Stomach (tissue), 4 donors: ENCODE data around the gene OR2L8.

Experiments used
- POLR2A ChIP-seq, 4 donors: fragments of 450-650 bp; IDR thresholded peaks; one replicate each; pipeline ENCODE4 v1.6.1; 2016; ENCODE audit warnings: antibody characterized with exemption in 4 of 4, control low read depth in 2 of 4, mild to moderate bottlenecking in 1 of 4, moderate library complexity in 1 of 4
- POLR2AphosphoS5 ChIP-seq, 3 donors: sonication (generic); formaldehyde crosslinking; IDR thresholded peaks; one replicate each; pipeline ENCODE4 v1.6.1; 2016; ENCODE audit warnings: antibody characterized with exemption in 3 of 3
- TF ChIP-seq, protein P1 (sequence below), 7 experiments: fragments of 450-650 bp in 4 of 7; fragments of 200-600 bp in 3 of 7; sonication (generic) in 3 of 7; IDR thresholded peaks; one replicate each; pipeline ENCODE4 v1.5.1; 2016 to 2019; ENCODE audit warnings: antibody characterized with exemption in 7 of 7, control low read depth in 2 of 7, mild to moderate bottlenecking in 1 of 7

DNA sequence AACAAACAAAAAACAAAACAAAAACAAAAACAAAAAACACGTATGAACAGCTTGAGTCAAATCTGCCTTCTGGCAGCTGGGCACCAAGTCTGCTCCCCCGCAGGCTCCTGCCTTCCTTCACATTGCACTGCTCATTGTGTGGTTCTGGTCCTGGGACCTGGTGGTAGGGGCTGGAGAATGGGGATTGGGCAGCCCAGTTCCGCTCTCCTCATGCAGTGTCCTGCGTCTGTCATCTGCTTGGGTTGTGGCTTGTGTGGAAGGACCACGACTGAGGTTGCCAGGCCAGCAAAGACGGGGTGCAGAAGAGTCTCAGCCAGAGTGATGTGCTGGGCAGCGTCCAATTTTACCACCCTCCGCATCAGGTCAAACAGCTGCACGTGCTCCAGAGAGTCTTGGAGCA is 12.9 kb upstream of the OR2L8 start:
- TF ChIP-seq, protein P1, sequence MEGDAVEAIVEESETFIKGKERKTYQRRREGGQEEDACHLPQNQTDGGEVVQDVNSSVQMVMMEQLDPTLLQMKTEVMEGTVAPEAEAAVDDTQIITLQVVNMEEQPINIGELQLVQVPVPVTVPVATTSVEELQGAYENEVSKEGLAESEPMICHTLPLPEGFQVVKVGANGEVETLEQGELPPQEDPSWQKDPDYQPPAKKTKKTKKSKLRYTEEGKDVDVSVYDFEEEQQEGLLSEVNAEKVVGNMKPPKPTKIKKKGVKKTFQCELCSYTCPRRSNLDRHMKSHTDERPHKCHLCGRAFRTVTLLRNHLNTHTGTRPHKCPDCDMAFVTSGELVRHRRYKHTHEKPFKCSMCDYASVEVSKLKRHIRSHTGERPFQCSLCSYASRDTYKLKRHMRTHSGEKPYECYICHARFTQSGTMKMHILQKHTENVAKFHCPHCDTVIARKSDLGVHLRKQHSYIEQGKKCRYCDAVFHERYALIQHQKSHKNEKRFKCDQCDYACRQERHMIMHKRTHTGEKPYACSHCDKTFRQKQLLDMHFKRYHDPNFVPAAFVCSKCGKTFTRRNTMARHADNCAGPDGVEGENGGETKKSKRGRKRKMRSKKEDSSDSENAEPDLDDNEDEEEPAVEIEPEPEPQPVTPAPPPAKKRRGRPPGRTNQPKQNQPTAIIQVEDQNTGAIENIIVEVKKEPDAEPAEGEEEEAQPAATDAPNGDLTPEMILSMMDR (IDR thresholded peaks at IDR 0.05), result no peak
- TF ChIP-seq POLR2A (IDR thresholded peaks at IDR 0.05), result no peak
- TF ChIP-seq POLR2AphosphoS5 (IDR thresholded peaks at IDR 0.05), result no peak
